ENCODE data around the gene METTL25B.

The METTL25B gene

GRCh38 chr1:156727926-156728598 lies at the start of gene METTL25B:
METTL25B (plus strand) TSS chr1:156728469; CDS start chr1:156729105, 636 bp downstream.
- peak; percentile 81 for DNase-seq

DNA sequence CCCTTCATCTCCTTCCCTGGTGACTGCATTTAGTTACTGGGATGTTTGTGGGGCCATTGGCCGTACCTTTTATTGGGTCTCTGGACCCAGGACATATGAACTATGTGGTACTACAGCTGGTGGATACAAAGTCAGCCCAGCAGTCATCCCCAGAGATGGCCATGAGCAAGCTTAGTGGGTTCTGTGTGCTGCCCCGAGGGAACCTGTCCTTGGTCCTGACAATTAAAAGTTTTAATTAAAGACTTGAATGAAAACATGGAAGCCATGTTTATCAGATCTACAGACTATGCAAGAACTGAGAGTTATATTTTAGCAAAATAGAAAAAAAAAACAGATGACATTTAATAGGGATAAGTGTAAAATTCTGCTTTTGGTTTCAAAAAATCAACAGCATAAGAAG lies 48.2 kb upstream of the METTL25B start:
- no peak for DNase-seq

GRCh38 chr1:156681196-156681960 lies 46.9 kb upstream of the METTL25B start:
- no peak for DNase-seq

GRCh38 chr1:156682166-156682890 lies 45.9 kb upstream of the METTL25B start:
- no peak for DNase-seq

DNA sequence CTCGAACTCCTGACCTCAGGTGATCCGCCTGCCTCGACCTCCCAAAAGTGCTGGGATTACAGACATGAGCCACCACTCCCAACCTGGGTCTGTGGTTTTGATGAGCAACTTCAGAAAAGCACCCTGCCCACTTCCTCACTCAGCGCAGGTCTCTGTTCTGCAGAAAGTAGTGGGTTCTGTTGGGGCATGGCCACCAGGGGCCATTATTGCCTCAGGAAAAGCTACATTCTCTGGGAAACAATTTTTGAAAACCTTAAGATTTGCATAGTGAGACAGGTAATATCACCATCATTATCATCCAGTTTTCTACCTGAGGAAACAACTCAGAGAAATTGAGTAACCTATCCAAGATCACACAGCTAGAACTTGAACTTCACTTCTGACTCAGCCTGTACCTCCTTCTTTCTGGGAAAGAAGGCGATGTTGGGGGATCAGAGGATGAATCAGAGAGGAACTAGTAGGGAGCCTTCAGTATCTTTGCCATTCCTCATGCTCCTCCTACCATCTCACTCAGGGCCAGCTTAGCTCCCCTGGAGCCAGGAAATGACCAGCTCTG lies 44.0 kb upstream of the METTL25B start:
- DNase-seq: no peak

GRCh38 chr1:156689035-156689952 lies 39.0 kb upstream of the METTL25B start:
- DNase-seq: peak; percentile 79

- DNase-seq: peak; percentile 15
These were observed 38.2 kb upstream of the METTL25B start for GRCh38 chr1:156689953-156690674.

- DNase-seq: no peak
These were observed 37.6 kb upstream of the METTL25B start for GRCh38 chr1:156690675-156691036.

DNA sequence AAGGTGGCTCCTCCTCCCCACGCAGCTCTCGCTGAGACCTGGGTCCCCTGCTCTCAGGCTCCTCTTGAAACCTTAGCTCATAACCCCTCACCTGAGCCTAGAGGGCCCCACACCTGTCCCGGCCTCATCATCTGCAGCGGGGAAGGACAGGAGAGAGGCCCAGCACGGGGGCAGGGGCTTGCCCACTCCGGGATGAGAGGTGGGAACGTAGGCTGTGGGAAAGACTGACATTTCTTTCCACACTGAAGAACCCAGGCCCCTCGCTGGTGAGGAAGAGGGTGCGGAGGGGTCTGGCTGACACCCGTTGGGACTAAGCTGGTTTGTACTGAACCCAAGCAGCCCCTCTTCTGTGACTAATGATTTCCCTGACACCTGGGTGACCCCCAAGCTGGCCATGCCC lies 37.1 kb upstream of the METTL25B start:
- DNase-seq: no peak

DNA sequence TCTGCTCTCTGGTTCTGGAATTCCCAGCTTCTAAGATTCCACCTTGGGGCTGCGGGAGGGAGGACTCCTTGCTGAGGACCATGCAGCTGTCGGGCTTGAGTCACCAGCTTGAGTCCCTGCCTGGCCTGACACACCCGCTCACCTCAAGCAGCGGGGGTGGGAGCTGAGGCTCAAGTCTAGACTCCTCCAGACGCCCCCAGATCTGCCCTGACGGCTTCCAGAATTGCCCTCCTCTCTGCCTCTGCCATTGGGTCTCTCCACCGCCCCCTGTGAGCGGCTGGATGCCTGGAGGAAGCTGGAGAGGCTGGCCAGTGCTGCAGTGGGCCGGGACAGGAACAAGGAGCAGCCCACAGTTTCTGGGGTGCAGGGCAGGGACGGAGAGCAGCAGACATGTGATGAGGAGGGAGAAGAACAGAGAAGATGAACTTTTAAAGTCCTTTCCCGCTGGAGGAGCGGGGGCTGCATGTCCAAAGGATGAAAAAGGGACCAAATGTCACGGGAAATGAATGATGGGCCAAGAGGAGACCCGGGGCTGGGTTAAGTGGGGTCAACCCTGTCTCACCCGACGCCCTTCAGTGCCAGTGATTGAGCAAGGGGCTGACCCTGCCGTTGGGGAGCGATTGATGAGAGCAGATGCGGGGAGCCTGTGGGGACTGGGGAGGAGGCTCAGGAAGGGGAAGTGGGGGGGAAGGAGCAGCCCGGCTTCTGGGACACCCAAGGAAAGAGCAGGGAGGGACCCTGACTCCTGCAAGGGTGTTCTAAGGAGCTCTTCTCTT lies 36.4 kb upstream of the METTL25B start:
- no peak for DNase-seq

DNA sequence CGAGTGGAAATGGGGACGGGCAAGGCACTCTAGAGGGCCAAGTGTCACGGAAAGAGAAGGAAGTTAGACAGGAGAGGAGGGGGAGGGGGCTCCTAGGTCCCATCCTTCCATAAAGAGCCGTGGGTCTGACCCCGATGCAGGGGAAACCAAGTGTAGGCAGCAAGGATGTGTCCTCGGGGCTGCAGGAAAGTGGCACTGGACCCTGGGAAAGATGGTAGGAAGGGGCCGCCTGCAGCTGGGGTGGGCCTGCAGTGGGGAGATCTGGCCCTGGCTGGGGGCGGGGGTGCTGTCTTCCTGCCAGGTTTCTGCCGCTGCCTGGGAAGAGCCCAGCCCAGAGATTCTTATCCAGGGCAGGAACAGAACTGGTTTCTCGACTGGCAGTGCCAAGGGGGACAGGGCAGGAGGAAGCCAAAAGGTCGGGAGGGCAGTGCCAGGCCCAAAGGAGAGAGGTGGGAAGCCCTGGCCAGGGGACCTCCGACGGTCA lies 35.8 kb upstream of the METTL25B start:
- no peak for DNase-seq

- DNase-seq: peak; percentile 92
These were observed 35.1 kb upstream of the METTL25B start for GRCh38 chr1:156692925-156693847.

DNA sequence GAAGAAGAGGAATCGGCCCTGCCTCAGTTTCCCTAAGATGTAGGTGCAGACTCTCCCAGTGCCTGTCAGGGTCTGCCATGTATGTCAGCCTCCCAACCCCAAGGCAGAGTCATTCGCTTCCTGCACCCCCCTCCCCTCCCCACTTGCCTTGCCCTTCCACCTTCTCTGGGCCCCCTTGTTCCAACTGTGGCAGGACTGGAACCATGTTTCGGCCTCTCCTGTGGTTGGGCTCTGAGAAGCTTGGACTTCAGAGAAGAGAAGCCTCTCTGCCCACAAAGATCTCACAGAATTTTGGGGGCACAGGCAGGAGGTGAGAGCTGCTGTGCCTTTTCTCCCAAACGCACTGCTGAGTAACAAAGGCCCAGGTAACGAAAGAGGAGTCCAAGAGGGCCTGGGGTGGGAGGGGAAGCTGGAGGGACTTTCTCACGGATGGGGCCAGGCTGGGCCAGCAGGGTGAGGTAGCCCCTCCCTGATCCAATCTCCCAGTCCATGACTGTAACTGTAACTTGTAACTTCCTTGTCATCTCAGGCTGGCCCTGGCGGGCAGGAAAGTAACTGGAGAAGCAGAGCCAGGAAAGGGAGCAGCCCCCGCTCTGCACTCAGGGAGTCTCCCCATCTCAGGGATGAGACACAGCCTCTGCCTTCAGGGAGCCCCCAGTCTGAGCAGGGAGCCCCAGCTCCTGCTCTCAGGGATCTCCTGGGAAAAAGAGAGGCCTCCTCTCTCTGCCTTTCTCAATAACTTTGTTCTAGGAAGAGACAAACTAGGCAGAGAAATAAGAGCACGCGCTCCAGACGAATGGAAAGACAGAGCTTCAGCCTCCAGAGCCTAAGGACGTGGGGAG lies 34.2 kb upstream of the METTL25B start:
- DNase-seq: no peak

DNA sequence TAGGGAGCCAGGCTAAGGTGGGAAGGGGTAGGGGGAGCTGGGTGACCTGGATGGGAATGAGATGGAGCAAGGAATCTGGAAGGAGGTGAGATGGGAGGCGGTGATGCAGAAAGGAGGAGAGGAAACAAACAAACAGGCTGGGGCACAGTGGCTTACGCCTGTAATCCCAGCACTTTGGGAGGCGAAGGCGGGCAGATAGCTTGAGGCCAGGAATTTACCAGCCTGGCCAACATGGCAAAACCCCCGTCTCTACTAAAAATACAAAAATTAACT lies 33.6 kb upstream of the METTL25B start:
- no peak for DNase-seq

DNA sequence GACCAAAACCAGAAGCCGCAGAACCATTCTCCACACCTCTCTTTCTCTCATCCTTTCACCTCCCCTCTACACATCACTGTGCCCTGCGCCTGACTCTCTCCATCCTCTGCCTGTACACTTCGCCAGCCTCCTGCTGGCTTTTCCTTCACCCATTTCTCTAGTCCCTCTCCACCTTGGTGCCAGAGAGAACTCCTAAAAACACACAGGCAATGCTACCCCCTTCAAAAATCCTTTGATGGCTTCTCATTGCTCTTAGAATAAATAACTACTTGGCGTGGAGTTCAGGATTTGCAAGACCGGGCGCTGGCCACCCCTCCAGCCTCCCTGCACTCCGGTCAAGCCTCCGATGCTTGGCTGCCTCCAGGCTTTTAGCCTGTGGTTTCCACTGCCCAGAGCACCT lies 31.5 kb upstream of the METTL25B start:
- DNase-seq: no peak

- no peak for DNase-seq
These were observed 30.8 kb upstream of the METTL25B start for GRCh38 chr1:156697481-156697880.

DNA sequence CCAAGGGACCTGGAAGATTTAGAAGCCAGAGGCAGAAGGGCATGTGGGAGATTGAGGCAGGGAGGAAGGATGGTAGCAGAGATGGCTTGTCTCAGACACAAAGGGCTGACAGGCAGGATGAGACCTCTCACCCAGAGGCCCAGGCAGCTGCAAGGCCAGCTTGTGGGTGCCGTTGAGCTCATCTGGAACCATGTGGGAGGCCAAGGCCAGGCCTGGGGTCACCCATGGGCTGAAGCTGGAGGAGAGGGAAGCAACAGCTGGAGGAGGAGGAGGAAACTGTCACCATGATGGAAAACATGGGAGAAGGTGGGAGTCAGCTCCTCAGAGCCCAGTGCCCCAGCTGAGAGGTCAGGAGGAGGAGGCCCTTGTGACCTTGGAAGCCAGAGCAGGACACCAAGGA lies 29.3 kb upstream of the METTL25B start:
- DNase-seq: no peak

- no peak for DNase-seq
These were observed 27.3 kb upstream of the METTL25B start for GRCh38 chr1:156700736-156701531.

All from NCI-H1436 (cell line).